Endometrial microvascular endothelial cells (primary cell): Measurements from ENCODE around the gene ADCY1. TPM values are rescaled to one million over a fixed set of nuclear protein-coding genes. Genes with fewer than 3 reads are reported as not detected.

Experiments used
- in situ Hi-C: cut with HindIII; loops from 2 replicates; pipeline ENCODE4 v1.10.0; 2017; ENCODE audit warnings: low sequenced_read_pairs, low pct_unique_long_range_greater_than_20kb; ENCODE audit errors: inconsistent ontology term
- total RNA-seq: library from RNA; depleted of rRNA; stranded (reverse); fragments of >200 nt; gene quantifications from one replicate; pipeline ENCODE4 v1.2.3, GENCODE V29; 2015; ENCODE audit errors: inconsistent ontology term

ADCY1 gene
- total RNA-seq, 1 donor from 2014 or later, result not detected

DNA sequence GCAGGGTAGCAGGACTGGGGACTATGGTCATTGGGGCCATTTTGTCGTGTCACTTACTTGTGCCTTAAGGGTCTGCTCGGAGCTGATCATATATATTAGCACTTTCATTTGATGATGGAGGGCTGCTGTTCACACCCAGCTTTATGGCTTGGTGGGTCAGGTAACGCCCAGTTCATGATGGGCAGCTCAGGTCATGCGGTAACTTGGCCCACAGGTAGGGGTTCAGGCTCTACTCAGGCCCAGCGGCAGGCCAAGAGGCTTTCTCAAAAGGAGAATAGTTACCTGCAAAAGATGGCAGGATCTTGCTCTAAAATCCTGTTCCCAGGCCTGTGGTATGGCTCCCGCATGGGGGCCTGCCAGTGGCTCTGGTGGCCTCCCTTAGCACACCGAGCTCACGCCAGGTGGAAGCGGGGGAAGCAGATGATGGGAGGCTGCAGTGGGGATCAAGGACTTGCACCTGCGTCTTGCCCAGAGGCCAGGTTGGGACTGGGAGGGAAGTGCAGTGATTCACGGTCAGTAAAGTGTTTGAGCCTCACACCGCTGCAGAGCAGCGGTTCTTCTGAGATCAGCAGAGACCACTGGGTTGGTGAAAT, 109.5 kb downstream of the ADCY1 start:
- in situ Hi-C loops, result no loop called here

- in situ Hi-C loops, result no loop called here
Measured at GRCh38 chr7:45684910-45685618, 110.9 kb downstream of the ADCY1 start.

GRCh38 chr7:45685619-45686240, 111.6 kb downstream of the ADCY1 start:
- in situ Hi-C loops, result no loop called here

- in situ Hi-C loops, result no loop called here
Measured at GRCh38 chr7:45686441-45687184, 112.4 kb downstream of the ADCY1 start.

DNA sequence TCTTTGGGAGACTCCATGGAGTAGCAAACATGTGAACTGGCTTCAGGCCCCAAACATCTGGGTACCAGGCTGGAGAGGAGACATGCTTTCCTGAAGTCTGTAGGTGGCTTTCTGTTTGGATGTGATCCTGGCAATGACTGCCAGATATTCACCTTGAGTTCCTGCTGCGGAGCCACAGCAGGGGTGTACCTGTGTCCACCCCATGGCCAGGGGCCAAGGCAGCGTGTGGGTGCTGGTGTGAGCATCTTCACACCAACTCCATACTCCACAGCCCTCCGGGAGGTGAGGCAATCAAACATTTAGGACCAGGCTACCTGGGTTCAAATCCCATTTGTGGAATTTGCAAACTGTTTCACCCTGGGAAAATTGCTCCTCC, 113.0 kb downstream of the ADCY1 start:
- in situ Hi-C loops, result no loop called here

DNA sequence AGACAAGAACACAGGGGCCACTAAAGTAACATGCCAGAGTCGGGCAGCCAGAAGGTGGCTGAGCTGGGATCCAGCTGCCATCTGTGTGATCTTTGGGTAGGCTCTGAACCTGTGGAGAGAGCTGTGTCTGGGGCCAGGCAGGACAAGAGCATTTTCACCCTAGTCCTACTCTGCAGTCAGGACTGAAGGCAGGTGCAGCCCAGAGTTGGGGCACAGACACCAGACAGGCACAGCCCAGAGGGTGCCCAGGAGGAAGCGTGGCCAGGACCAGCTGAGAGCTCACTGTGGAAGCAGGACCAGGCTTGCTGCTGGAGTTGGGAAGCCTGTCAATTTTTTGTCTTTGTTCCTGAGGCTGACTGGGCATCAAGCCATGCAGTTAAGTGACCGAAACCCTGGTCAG, 113.6 kb downstream of the ADCY1 start:
- in situ Hi-C loops, result no loop called here

- in situ Hi-C loops, result no loop called here
Measured at GRCh38 chr7:45688382-45688781, 114.2 kb downstream of the ADCY1 start.

DNA sequence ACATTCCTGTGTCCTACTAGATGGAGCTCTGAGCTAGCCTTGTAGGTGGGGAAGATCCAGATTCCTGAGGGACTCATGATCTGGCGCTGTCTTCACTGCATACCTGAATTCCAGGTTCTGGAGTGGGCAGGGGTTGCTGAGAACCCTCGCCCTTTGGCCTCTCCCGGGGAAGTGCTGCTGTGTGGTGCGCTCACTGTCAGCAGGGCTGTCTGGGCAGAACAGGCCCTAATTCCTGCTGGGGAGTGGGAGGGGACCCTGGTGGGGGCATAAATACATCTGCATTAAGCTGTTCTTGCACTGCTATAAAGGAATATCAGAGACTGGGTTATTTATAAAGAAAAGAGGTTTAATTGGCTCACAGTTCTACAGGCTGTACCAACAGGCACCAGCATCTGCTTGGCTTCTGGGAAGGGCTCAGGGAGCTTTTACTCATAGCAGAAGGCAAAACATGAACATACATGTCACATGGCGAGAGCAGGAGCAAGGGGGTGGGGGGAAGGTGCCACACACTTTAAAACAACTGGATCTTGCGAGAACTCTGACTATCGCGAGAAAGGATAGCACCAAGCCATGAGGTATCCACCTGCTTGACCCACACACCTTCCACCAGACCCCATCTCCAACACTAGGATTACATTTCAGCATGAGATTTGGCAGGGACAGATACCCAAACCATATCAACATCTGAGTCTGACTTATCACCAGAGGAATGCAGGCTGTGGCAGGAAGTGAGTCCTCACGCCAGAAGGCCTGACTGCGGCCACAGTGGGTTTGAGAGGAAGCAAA, 115.0 kb downstream of the ADCY1 start:
- in situ Hi-C loops, result no loop called here

GRCh38 chr7:45689797-45690761, 115.9 kb downstream of the ADCY1 start:
- in situ Hi-C loops, result no loop called here

DNA sequence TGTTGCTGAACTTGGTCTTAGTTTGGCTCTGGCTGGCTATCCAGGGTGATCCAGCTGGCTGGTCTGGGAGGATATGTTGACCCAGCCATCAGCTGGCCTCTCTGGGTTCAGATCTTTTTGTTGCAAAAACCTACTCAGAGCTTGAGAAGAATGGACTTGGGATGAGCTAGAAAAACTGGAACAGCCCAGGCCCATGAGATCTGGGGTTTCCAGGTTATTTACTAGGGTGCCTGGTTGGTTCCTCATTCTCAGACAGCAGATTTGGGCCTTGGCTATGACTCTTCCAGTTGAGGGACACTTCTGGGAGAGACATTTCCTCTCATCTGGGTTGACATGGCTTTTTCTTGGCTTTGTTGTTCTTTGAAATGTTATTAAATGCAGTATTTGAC, 116.6 kb downstream of the ADCY1 start:
- in situ Hi-C loops, result no loop called here

- in situ Hi-C loops, result no loop called here
Measured at GRCh38 chr7:45691155-45691656, 117.0 kb downstream of the ADCY1 start.

GRCh38 chr7:45692031-45692430, 117.9 kb downstream of the ADCY1 start:
- in situ Hi-C loops, result no loop called here

GRCh38 chr7:45695249-45695995, 121.3 kb downstream of the ADCY1 start:
- in situ Hi-C loops, result no loop called here

GRCh38 chr7:45696476-45696875, 122.3 kb downstream of the ADCY1 start:
- in situ Hi-C loops, result no loop called here

DNA sequence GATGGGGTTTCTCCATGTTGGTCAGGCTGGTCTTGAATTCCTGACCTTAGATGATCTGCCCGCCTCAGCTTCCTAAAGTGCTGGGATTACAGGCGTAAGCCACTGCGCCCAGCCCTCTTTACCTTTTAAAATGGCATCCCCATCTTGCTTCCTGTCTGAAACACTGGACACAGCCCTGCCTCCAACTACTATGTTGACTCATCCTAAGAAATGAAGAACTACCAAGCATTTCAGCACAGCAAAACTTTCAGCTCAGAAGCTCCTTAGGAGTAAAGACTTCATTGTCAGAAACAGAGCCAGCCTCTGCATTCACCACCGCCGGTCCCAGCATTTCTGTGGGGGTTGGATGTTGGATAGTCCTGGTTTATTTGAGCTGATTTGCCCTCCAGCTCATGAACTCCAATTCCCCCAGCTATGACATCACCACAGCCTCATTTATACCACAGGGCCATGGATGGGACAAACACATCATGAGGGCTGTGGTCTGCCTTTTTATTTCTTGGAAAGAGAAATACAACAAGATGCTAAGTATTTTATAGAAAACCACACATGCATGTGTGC, 123.5 kb downstream of the ADCY1 start:
- in situ Hi-C loops, result no loop called here

DNA sequence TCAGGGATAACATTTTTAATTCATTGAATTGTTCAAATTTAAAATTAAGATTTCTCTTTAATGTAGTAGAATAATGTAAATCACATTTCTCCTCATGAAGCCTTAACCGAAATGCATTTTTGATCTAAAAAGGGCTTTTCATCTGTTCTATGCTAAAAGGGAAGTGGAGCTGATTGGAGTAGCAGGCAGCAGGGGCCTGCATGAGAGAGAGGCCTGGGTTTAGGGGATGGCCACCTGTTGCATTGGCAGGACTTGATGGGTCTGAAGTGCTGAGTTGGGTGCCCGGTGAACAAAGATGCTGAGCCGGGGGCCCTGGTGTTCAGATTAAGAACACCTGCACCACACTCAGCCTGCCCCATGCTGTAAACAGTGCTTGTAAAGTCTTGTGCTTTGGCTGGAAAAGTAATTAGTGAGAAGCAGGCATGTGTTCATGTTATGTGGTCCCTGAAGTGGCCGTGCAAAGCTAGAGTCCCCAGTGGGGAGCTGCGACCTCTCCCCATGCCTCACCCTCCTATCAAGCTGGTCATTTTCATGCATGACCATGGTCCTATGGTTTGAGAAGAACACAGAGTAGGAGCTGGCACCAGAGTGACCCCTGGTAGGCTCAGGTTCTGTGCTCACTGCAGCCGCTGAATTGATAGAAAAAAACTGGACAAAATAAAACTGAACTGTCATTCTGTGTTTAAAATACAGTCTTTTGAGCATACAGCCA, 124.3 kb downstream of the ADCY1 start:
- in situ Hi-C loops, result no loop called here
